ENCODE data around the gene STAT1. TPM values are rescaled to one million over a fixed set of nuclear protein-coding genes. Genes with fewer than 3 reads are reported as not detected.

The STAT1 gene
- total RNA-seq, 3 donors from 2014 or later: 56.5 to 78.6 (median 74.8) TPM

- no peaks in the 10 kb centered on the region for H3K4me1 ChIP-seq (ENCODE audit: low read depth)
- no peak overlapping the region for H3K4me3 ChIP-seq
- no peak for DNase-seq
- intact Hi-C loops (cut with DNase I, micrococcal nuclease): no loop called here
- TF ChIP-seq, protein P1, sequence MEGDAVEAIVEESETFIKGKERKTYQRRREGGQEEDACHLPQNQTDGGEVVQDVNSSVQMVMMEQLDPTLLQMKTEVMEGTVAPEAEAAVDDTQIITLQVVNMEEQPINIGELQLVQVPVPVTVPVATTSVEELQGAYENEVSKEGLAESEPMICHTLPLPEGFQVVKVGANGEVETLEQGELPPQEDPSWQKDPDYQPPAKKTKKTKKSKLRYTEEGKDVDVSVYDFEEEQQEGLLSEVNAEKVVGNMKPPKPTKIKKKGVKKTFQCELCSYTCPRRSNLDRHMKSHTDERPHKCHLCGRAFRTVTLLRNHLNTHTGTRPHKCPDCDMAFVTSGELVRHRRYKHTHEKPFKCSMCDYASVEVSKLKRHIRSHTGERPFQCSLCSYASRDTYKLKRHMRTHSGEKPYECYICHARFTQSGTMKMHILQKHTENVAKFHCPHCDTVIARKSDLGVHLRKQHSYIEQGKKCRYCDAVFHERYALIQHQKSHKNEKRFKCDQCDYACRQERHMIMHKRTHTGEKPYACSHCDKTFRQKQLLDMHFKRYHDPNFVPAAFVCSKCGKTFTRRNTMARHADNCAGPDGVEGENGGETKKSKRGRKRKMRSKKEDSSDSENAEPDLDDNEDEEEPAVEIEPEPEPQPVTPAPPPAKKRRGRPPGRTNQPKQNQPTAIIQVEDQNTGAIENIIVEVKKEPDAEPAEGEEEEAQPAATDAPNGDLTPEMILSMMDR (IDR thresholded peaks at IDR 0.05): no peak
- no peak for ATAC-seq
- no peaks in the 10 kb centered on the region for H3K9me3 ChIP-seq
- no peaks in the 10 kb centered on the region for H3K36me3 ChIP-seq (ENCODE audit: low read depth)
These were observed 84.1 kb downstream of the STAT1 start for GRCh38 chr2:190929919-190930318.

GRCh38 chr2:190927301-190927700 lies 86.7 kb downstream of the STAT1 start:
- no peaks in the 10 kb centered on the region for H3K4me1 ChIP-seq (ENCODE audit: low read depth)
- H3K4me3 ChIP-seq: no peak overlapping the region
- ATAC-seq (no peak), DNase-seq (no peak)
- TF ChIP-seq, protein P1 (IDR thresholded peaks at IDR 0.05): no peak
- intact Hi-C loops (cut with DNase I, micrococcal nuclease): no loop called here
- H3K36me3 ChIP-seq (ENCODE audit: low read depth): no peaks in the 10 kb centered on the region
- H3K9me3 ChIP-seq: no peaks in the 10 kb centered on the region

DNA sequence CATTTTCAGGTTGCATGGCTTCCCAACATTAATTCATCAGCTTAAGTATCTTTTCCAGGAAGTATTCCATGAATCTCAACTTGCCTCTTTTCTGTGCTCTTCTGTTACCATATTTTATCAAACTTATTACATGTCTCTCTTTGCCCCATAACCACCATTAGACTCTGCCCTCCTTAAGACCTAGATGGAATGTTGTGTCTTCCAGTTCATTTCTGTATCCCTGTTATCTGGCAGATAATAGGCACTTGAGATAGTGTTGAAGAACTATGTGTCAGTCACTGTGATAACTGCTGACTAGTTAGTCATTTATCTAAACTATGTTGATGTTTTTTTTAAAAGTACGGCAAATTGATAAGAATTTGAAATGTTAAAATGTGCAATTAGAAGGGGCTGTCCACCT lies 91.6 kb downstream of the STAT1 start:
- Histone ChIP-seq H3K4me1 (ENCODE audit: low read depth) (no peaks in the 10 kb centered on the region), H3K4me3 (no peak overlapping the region), H3K9me3 (no peaks in the 10 kb centered on the region), H3K36me3 (ENCODE audit: low read depth) (no peaks in the 10 kb centered on the region)
- intact Hi-C loops (cut with DNase I, micrococcal nuclease): no loop called here
- TF ChIP-seq, protein P1 (IDR thresholded peaks at IDR 0.05): no peak
- no peak for ATAC-seq
- no peak for DNase-seq

- H3K9me3 ChIP-seq: no peaks in the 10 kb centered on the region
- intact Hi-C loops (cut with DNase I, micrococcal nuclease): no loop called here
- no peaks in the 10 kb centered on the region for H3K36me3 ChIP-seq (ENCODE audit: low read depth)
- no peak overlapping the region for H3K4me3 ChIP-seq
- DNase-seq (no peak), ATAC-seq (no peak)
- no peaks in the 10 kb centered on the region for H3K4me1 ChIP-seq (ENCODE audit: low read depth)
- TF ChIP-seq, protein P1 (IDR thresholded peaks at IDR 0.05): no peak
These were observed 93.9 kb downstream of the STAT1 start for GRCh38 chr2:190920085-190920484.

Other genes with a start within 250 kb of the STAT1 start
- 10 to 100 TPM; 49.8 to 91.9 (median 77.0) TPM for gene GLS, start 133.3 kb downstream of the STAT1 start, total RNA-seq
- 1 to 10 TPM; 2.7 to 4.0 (median 3.6) TPM for gene STAT4, start 136.8 kb upstream of the STAT1 start, total RNA-seq
- 10 to 100 TPM; 35.1 to 64.8 (median 54.6) TPM for gene MYO1B, start 231.2 kb upstream of the STAT1 start, total RNA-seq